Ramos (cell line): ENCODE data around the gene ITIH2.
"Not testable (repeated sequence)": the region's sequence is repeated elsewhere in the genome, so short reads cannot be mapped to it uniquely, and the experiment has no call there.

ENCODE experiments used
- in situ Hi-C: fragments of 300-500 bp; cut with MboI; formaldehyde crosslinking; loops from one replicate; pipeline ENCODE4 v1.14.3; 2022; ENCODE audit warnings: low sequenced_read_pairs; ENCODE audit not compliant: unreplicated experiment

Gene ITIH2

GRCh38 chr10:7693194-7693593 lies 9.9 kb upstream of the ITIH2 start:
- in situ Hi-C loops, result not testable (repeated sequence)

GRCh38 chr10:7696545-7696944 lies 6.6 kb upstream of the ITIH2 start:
- in situ Hi-C loops, result no loop called here

GRCh38 chr10:7697426-7697825 lies 5.7 kb upstream of the ITIH2 start:
- in situ Hi-C loops, result no loop called here

GRCh38 chr10:7700577-7701125 lies 2.5 kb upstream of the ITIH2 start:
- in situ Hi-C loops, result no loop called here

- in situ Hi-C loops, result no loop called here
Measured at GRCh38 chr10:7701158-7701742, 1.9 kb upstream of the ITIH2 start.

- in situ Hi-C loops, result no loop called here
Measured at GRCh38 chr10:7702288-7702812, 766 bp upstream of the ITIH2 start.

- in situ Hi-C loops, result no loop called here
Measured at GRCh38 chr10:7704071-7705016, 1.2 kb downstream of the ITIH2 start.

GRCh38 chr10:7705341-7705740 lies 2.2 kb downstream of the ITIH2 start:
- in situ Hi-C loops, result no loop called here

GRCh38 chr10:7706534-7707073 lies 3.5 kb downstream of the ITIH2 start:
- in situ Hi-C loops, result no loop called here

GRCh38 chr10:7707102-7707501 lies 4.0 kb downstream of the ITIH2 start:
- in situ Hi-C loops, result no loop called here

- in situ Hi-C loops, result no loop called here
Measured at GRCh38 chr10:7707858-7708622, 4.9 kb downstream of the ITIH2 start.

- in situ Hi-C loops, result no loop called here
Measured at GRCh38 chr10:7708832-7709231, 5.7 kb downstream of the ITIH2 start.

GRCh38 chr10:7710446-7710845 lies 7.3 kb downstream of the ITIH2 start:
- in situ Hi-C loops, result no loop called here

- in situ Hi-C loops, result not testable (repeated sequence)
Measured at GRCh38 chr10:7711075-7711474, 8.0 kb downstream of the ITIH2 start.

GRCh38 chr10:7715515-7715914 lies 12.4 kb downstream of the ITIH2 start:
- in situ Hi-C loops, result no loop called here

- in situ Hi-C loops, result no loop called here
Measured at GRCh38 chr10:7717767-7718166, 14.7 kb downstream of the ITIH2 start.

GRCh38 chr10:7718685-7719084 lies 15.6 kb downstream of the ITIH2 start:
- in situ Hi-C loops, result no loop called here

- in situ Hi-C loops, result no loop called here
Measured at GRCh38 chr10:7720478-7720877, 17.4 kb downstream of the ITIH2 start.

GRCh38 chr10:7722927-7723529 lies 19.9 kb downstream of the ITIH2 start:
- in situ Hi-C loops, result no loop called here

- in situ Hi-C loops, result no loop called here
Measured at GRCh38 chr10:7734821-7735220, 31.7 kb downstream of the ITIH2 start.
